CD4-positive, alpha-beta T cell treated with Interleukin-1 beta for 1 hour (primary cell): ENCODE results near the gene RTL5.
A peak's percentile ranks its signal among the peaks of the same experiment; 100 is the strongest.
"Not testable (repeated sequence)": the region's sequence is repeated elsewhere in the genome, so short reads cannot be mapped to it uniquely, and the experiment has no call there.

Source experiments
- DNase-seq, 2 donors: peaks; one replicate each; pipeline ENCODE4 v3.0.0-alpha.2; 2020 to 2022

Gene RTL5

GRCh38 chrX:72131317-72132294 is at the start of gene RTL5:
Gene RTL5, minus strand, starts transcription at chrX:72131915.
- peak; percentile 67 to 68 for DNase-seq

GRCh38 chrX:72180539-72180938 is 48.8 kb upstream of the RTL5 start:
- DNase-seq, result no peak

DNA sequence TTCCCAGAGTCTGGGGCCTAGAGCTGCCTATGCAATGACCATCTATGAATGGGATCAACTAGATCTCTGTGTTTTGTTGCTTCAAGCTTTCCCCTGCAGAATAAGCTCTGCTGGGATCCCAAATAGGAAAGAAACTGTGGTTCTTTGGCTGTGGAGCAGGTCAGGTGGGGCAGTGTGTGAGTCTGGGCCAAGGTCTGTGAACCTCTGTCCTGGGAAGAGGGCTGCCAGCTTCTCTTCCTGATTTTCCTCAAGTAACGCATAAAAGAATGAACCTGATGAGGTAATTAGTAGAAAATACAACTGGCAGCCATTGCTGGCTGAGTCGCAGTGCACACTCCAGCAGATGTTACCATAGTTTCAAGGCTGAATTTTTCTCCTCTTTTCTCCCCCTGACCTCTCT is 45.3 kb upstream of the RTL5 start:
- DNase-seq, result no peak

DNA sequence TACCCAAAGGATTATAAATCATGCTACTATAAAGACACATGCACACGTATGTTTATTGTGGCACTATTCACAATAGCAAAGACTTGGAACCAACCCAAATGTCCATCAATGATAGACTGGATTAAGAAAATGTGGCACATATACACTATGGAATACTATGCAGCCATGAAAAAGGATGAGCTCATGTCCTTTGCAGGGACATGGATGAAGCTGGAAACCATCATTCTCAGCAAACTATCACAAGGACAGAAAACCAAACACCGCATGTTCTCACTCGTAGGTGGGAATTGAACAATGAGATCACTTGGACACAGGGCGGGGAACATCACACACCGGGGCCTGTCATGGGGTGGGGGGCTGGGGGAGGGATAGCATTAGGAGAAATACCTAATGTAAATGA is 44.6 kb upstream of the RTL5 start:
- DNase-seq, result not testable (repeated sequence)

GRCh38 chrX:72169008-72169728 is 37.5 kb upstream of the RTL5 start:
- peak; percentile 53 to 79 for DNase-seq

DNA sequence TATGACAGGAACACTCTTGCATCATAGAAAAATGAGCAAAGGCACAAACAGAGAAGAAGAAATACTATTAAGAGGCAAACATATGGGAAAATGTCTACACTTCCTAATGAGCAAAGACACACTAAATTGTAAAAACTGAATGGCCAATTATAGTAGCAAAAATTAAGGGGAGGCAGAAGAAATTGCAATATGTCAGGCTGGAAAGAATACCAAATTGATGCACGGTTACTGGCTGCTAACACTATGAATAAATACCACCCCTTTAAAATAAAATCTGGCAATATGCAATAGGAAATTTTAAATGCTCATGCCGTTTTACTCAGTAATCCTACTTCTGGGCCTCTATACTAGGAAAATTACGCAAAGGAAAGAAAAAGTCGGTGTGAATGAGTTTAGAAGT is 33.8 kb upstream of the RTL5 start:
- DNase-seq, result no peak

DNA sequence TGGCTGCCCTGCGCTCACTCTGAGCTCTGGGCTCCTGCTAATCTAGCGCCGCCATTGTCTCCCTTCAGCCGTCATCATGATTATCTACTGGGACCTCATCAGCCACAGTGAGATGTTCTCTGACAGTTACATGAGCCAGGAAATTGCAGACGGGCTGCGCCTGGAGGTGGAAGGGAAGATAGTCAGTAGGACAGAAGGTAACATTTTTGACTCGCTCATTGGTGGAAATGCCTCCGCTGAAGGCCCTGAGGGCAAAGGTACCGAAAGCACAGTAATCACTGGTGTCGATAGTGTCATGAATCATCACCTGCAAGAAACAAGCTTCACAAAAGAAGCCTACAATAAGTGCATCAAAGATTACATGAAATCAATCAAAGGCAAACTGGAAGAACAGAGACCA is 28.1 kb upstream of the RTL5 start:
- DNase-seq, result no peak

- DNase-seq, result no peak
Measured at GRCh38 chrX:72158773-72159172, 27.1 kb upstream of the RTL5 start.

DNA sequence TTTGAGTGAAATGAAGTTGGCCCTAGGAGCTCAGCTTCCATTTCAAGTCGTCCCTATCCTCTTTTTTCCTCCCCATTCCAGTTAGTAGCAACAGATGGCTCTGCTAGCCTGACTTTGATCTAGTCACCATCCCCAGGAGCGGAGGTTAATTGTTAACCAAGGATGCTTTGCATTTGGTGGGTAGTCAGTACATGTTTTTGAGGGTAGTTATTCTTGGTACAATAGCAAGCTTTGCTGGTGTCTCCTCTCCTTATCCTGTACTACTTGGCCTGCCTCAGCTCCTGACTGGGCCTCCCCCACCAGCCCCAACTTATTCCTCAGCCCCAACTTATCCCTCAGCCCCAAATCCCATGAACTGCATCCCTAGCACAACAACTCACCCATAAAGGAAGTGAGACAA is 14.8 kb upstream of the RTL5 start:
- no peak for DNase-seq

DNA sequence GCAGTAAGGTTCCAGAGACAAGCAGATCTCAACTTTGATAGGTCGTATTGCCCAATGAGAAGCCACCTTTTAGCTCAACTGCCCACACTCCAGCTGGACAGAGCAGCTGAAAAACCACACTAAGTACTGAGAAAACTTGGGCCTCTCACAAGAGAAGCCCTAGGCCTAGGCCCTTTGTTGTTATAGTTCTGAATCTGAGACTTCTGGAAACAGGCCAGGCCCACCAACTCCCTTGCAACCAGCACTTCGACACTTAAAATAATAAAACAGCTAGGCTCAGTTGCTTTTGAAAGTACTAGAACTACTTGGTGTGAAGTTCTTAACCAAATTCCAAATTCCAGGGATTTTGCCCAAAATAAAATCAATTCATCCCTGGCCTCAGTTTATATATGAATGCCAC is 13.5 kb upstream of the RTL5 start:
- no peak for DNase-seq

DNA sequence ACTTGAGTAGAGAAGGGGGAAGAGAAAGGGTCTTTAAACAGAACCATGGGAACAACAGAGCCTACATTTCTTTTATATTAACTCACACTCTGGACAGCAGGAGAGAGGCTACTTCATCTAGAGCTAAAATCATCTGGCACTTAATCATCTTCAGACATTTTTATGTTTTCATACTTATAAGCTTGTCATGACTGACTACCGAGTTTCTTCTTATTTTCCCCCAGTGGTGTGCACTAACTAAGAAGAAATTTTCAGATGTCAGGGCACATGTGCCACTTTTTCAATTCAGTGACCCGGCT is 11.8 kb upstream of the RTL5 start:
- no peak for DNase-seq

- DNase-seq, result no peak
Measured at GRCh38 chrX:72142794-72143608, 11.3 kb upstream of the RTL5 start.

- DNase-seq, result no peak
Measured at GRCh38 chrX:72142094-72142793, 10.5 kb upstream of the RTL5 start.

DNA sequence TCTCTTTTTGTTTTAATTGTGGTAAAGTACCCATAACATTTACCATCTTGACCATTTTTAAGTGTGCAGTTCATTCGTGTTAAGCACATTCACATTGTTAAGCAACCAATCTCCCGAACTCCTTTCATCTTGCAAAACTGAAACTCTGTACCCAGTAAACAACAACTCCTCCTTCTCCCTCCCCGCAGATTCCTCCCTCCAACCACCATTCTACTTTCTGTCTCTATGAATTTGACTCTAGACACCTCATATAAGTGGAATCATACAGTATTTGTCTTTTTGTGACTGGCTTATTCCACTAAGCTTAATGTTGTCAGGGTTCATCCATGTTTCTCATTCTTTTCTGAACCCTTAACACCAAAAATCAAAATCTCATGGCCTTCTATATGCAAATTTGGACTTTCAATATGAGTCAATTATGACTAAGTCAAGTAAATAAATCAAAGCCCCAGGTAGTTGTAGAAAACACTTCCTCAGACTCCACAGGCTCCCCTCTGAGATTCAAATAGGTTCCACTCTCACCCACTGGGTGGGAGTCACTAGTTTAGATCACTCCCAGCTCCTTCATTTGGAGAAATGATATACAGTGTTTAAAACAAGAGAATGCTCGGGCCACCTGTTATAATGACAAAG is 9.8 kb upstream of the RTL5 start:
- no peak for DNase-seq

- no peak for DNase-seq
Measured at GRCh38 chrX:72139538-72139937, 7.8 kb upstream of the RTL5 start.

DNA sequence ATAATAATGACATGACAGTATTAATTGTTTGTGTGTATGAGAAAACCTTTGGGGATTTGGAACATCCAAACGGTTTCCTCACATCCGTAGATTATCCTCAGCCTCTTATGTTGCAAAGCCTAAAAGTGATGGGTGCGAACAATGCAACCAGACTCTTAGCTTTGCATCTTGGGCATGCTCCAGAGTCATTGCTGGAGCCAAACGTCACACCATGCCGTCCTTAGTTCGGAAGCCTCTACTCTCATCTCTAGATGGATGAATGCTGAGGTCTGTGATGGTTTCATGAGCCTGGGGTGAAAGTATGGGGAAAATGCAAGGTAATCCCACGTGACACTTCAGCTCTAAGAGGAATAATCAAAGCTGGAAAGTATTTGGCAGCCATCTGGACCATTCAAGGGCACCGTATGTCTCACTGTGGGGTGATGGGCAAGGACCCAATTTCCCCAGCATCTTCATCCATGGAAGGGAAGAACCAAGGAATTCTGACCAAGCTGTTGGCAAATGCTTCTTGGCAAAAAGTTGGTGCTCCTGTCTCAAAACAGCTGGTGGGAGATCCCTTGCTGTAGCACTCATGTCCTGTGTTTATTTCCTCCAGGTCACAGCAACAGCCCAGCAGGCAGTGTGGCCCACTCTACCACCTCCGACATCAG is 6.3 kb upstream of the RTL5 start:
- DNase-seq, result no peak

- no peak for DNase-seq
Measured at GRCh38 chrX:72133851-72134546, 2.3 kb upstream of the RTL5 start.

- DNase-seq, result no peak
Measured at GRCh38 chrX:72132456-72132855, 741 bp upstream of the RTL5 start.

- no peak for DNase-seq
Measured at GRCh38 chrX:72130762-72131250, 909 bp downstream of the RTL5 start.

GRCh38 chrX:72130156-72130761 is 1.5 kb downstream of the RTL5 start:
- DNase-seq, result no peak
